ENCODE data around the gene PEAK1.

DNA sequence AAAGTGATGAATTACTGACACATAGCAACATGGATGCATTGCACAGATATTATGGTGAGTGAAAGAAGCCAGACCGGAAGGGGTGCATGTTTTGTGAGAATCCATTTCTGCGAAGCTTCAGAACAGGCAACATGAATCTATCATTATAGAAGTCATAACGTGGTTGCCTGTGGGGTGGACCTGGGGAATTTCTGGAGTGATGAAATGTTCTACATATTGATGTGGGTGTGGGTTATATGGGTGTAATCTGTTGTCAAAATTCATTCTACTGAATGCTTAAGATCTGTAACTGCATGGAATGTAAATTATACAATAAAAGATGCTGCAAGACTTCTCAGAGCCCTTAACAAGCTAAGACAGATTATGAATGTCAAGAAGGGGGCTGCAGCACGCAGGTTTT, 323.8 kb downstream of the PEAK1 start:
- TF ChIP-seq TCF7L2 (IDR thresholded peaks at IDR 0.05; ENCODE audit: borderline replicate concordance, low read depth, low read length) (no peak), ZNF121 (tag by site-specific recombination; IDR thresholded peaks at IDR 0.05) (no peak), ZNF791 (tag by site-specific recombination; IDR thresholded peaks at IDR 0.05) (no peak)
- TF ChIP-seq, protein P1, sequence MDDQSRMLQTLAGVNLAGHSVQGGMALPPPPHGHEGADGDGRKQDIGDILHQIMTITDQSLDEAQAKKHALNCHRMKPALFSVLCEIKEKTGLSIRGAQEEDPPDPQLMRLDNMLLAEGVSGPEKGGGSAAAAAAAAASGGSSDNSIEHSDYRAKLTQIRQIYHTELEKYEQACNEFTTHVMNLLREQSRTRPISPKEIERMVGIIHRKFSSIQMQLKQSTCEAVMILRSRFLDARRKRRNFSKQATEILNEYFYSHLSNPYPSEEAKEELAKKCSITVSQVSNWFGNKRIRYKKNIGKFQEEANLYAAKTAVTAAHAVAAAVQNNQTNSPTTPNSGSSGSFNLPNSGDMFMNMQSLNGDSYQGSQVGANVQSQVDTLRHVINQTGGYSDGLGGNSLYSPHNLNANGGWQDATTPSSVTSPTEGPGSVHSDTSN (CRISPR knock-in tag; IDR thresholded peaks at IDR 0.05) = no peak
- TF ChIP-seq, protein P2, sequence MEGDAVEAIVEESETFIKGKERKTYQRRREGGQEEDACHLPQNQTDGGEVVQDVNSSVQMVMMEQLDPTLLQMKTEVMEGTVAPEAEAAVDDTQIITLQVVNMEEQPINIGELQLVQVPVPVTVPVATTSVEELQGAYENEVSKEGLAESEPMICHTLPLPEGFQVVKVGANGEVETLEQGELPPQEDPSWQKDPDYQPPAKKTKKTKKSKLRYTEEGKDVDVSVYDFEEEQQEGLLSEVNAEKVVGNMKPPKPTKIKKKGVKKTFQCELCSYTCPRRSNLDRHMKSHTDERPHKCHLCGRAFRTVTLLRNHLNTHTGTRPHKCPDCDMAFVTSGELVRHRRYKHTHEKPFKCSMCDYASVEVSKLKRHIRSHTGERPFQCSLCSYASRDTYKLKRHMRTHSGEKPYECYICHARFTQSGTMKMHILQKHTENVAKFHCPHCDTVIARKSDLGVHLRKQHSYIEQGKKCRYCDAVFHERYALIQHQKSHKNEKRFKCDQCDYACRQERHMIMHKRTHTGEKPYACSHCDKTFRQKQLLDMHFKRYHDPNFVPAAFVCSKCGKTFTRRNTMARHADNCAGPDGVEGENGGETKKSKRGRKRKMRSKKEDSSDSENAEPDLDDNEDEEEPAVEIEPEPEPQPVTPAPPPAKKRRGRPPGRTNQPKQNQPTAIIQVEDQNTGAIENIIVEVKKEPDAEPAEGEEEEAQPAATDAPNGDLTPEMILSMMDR (tag by site-specific recombination; IDR thresholded peaks at IDR 0.05) = no peak

Measured in HEK293 (cell line).